ENCODE data around the gene RING1. TPM values are rescaled to one million over a fixed set of nuclear protein-coding genes. Genes with fewer than 3 reads are reported as not detected.
"Not testable (repeated sequence)": the region's sequence is repeated elsewhere in the genome, so short reads cannot be mapped to it uniquely, and the experiment has no call there.

Gene RING1
- total RNA-seq, 1 donor from 2014 or later: 11.3 TPM

GRCh38 chr6:33215271-33216116, 7.2 kb downstream of the RING1 start:
- no peak overlapping the region for H3K4me3 ChIP-seq (ENCODE audit: low read depth, low read length)
- no peak for TF ChIP-seq CTCF (conservative IDR thresholded peaks at IDR 0.05; ENCODE audit: low read depth, low read length)
- DNase-seq (ENCODE audit: low read depth): no peak

- no peak overlapping the region for H3K4me3 ChIP-seq (ENCODE audit: low read depth, low read length)
- no peak for TF ChIP-seq CTCF (conservative IDR thresholded peaks at IDR 0.05; ENCODE audit: low read depth, low read length)
- DNase-seq (ENCODE audit: low read depth): no peak
These were observed 7.9 kb downstream of the RING1 start for GRCh38 chr6:33216117-33216649.

- no peak for TF ChIP-seq CTCF (conservative IDR thresholded peaks at IDR 0.05; ENCODE audit: low read depth, low read length)
- DNase-seq (ENCODE audit: low read depth): no peak
- no peak overlapping the region for H3K4me3 ChIP-seq (ENCODE audit: low read depth, low read length)
These were observed 8.9 kb downstream of the RING1 start for GRCh38 chr6:33217246-33217645.

GRCh38 chr6:33217681-33218080, 9.4 kb downstream of the RING1 start:
- no peak overlapping the region for H3K4me3 ChIP-seq (ENCODE audit: low read depth, low read length)
- no peak for DNase-seq (ENCODE audit: low read depth)
- no peak for TF ChIP-seq CTCF (conservative IDR thresholded peaks at IDR 0.05; ENCODE audit: low read depth, low read length)

- DNase-seq (ENCODE audit: low read depth); H3K4me3 ChIP-seq (ENCODE audit: low read depth, low read length): not testable (repeated sequence)
These were observed 18.3 kb downstream of the RING1 start for GRCh38 chr6:33226503-33227120.

GRCh38 chr6:33235221-33235634, 26.9 kb downstream of the RING1 start:
- no peak overlapping the region for H3K4me3 ChIP-seq (ENCODE audit: low read depth, low read length)
- no peak for TF ChIP-seq CTCF (conservative IDR thresholded peaks at IDR 0.05; ENCODE audit: low read depth, low read length)
- DNase-seq (ENCODE audit: low read depth): no peak

- no peak for DNase-seq (ENCODE audit: low read depth)
- no peak for TF ChIP-seq CTCF (conservative IDR thresholded peaks at IDR 0.05; ENCODE audit: low read depth, low read length)
- H3K4me3 ChIP-seq (ENCODE audit: low read depth, low read length): no peak overlapping the region
These were observed 28.0 kb downstream of the RING1 start for GRCh38 chr6:33236328-33236727.

All from epithelial cell of proximal tubule (primary cell).